Upper lobe of right lung (tissue), 1 donor: ENCODE measurements around the gene SGTA. TPM values are rescaled to one million over a fixed set of nuclear protein-coding genes. Genes with fewer than 3 reads are reported as not detected.

Experiments
- ATAC-seq: fragments of 200-7000 bp; cut with Tn5 transposase; one replicate; pipeline ENCODE4 v1.9.1; 2020; ENCODE audit warnings: mild to moderate bottlenecking, moderate library complexity
- DNase-seq: peaks from one replicate; pipeline ENCODE4 v3.0.0-alpha.2; 2020
- H3K27ac ChIP-seq: fragments of 200-600 bp; one replicate; pipeline ENCODE4 v1.8.0; 2022
- H3K27me3 ChIP-seq: fragments of 200-600 bp; one replicate; pipeline ENCODE4 v1.8.0; 2022; ENCODE audit warnings: mild to moderate bottlenecking
- H3K36me3 ChIP-seq: fragments of 200-600 bp; one replicate; pipeline ENCODE4 v1.8.0; 2022
- H3K4me1 ChIP-seq: fragments of 200-600 bp; one replicate; pipeline ENCODE4 v1.8.0; 2022
- H3K4me3 ChIP-seq: fragments of 200-600 bp; one replicate; pipeline ENCODE4 v1.8.0; 2022; ENCODE audit warnings: mild to moderate bottlenecking
- H3K9me3 ChIP-seq: fragments of 200-600 bp; one replicate; pipeline ENCODE4 v1.8.0; 2022
- intact Hi-C: fragments of 100-400 bp; cut with DNase I; formaldehyde crosslinking; loops from one replicate; pipeline ENCODE4 v1.11.0; 2022
- total RNA-seq: library from RNA; stranded (reverse); fragmentation: NEBNext Ultra II Directional; extraction: Animal tissue kit (Norgen Biotek cat#: 25700); gene quantifications from one replicate; pipeline ENCODE4 v1.2.1, GENCODE V29; 2021
- TF ChIP-seq, protein P1 (sequence below): fragments of 200-600 bp; IDR thresholded peaks from one replicate; pipeline ENCODE4 v1.8.0; 2022; ENCODE audit warnings: antibody characterized with exemption
- donor health status: DM: no; HTN: yes; CAD: no; lungs with severe emphysema.

The SGTA gene
- total RNA-seq, 1 donor from 2014 or later: 44.9 TPM

DNA sequence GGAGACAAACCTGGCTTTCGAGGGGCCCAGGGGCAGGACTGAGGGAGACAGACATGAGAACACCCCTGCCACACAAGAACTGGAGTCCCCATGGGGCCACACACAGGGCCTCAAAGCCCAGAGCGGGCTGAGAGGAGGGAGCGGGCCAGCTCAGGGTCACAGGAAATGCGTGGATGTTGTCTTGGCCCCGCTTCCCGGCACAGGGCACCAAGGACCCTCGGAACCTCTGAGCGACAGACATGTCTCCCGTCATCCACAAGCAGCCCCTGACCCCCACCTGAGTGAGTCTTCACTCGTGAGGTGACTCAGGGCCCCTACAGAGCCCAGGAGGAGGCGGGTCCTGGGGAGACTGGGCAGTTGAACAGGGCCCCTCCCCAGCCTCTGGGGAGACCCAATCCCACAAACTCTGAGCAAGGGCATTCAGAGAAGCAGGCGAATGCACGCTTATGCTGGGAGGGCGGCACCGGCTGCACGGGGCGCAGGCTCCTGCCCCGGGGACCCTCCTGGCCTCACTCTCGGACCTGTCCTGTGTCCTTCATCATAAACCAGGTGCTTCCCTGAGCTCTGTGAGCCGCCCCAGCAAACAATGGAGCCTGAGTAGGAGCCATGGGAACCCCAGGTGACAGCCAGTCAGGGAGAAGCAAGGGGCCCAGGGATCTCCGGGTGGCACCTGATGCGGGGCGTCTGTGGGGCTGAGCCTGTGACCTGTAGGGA, 20.1 kb downstream of the SGTA start:
- H3K36me3 ChIP-seq: peaks cover 84% of the 10 kb centered on the region
- DNase-seq (no peak), ATAC-seq (no peak)
- H3K27me3 ChIP-seq: no peaks in the 10 kb centered on the region
- no peaks in the 10 kb centered on the region for H3K4me1 ChIP-seq
- no peak overlapping the region for H3K4me3 ChIP-seq
- H3K9me3 ChIP-seq: no peaks in the 10 kb centered on the region
- TF ChIP-seq, protein P1, sequence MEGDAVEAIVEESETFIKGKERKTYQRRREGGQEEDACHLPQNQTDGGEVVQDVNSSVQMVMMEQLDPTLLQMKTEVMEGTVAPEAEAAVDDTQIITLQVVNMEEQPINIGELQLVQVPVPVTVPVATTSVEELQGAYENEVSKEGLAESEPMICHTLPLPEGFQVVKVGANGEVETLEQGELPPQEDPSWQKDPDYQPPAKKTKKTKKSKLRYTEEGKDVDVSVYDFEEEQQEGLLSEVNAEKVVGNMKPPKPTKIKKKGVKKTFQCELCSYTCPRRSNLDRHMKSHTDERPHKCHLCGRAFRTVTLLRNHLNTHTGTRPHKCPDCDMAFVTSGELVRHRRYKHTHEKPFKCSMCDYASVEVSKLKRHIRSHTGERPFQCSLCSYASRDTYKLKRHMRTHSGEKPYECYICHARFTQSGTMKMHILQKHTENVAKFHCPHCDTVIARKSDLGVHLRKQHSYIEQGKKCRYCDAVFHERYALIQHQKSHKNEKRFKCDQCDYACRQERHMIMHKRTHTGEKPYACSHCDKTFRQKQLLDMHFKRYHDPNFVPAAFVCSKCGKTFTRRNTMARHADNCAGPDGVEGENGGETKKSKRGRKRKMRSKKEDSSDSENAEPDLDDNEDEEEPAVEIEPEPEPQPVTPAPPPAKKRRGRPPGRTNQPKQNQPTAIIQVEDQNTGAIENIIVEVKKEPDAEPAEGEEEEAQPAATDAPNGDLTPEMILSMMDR: no peak
- intact Hi-C loops: loop anchor here (10.0 kb wide), 1 partner anchor 118 kb away; no protein-coding TSS in a partner anchor
- H3K27ac ChIP-seq: no peak overlapping the region

DNA sequence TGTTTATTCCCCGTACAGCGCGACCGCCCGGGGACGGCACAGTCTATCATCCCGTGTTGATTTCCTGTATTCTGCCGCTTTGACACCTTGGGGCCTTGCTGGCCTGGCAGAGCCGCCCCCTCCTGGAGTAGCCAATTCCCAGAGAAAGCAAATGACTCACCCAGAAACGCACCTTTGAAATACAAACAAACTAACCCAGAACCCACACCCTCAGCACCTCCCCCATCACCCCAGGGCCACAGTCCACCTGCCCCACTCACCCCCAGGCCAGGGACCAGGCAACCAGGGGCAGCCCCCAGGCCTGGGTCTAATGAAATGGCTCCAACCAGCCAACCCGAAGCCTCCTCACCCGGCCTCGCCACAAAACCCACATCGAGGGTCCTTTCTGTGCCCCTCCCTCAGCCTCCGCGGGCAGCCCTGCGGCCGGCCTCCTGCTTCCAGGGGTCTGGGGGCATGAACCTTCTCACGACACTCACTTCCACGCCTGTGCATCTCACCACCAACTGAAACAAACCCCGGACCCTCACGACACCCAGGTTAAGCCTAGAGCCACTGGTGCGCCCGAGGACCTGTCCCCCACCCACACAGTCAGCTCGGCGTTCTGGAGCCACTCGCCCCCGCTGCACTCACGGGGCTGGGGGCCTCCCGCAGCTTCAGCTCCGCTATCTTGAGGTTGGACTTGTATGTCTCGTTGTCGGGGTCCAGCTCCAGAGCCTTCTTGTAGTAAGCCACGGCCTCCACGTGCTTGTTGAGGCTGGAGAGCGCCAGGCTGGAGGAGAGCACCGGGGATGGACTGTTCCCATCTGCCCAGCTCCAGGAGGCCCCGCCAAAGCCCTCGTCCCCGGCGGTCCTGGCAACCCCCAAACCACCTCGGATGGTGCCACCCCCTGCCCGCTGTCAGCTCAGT, 20.9 kb downstream of the SGTA start:
- no peak for ATAC-seq
- H3K27me3 ChIP-seq: no peaks in the 10 kb centered on the region
- no peak for DNase-seq
- intact Hi-C loops: loop anchor here (10.0 kb wide), 1 partner anchor 117 kb away; no protein-coding TSS in a partner anchor
- peaks cover 82% of the 10 kb centered on the region for H3K36me3 ChIP-seq
- H3K4me1 ChIP-seq: no peaks in the 10 kb centered on the region
- TF ChIP-seq, protein P1: no peak
- H3K9me3 ChIP-seq: no peaks in the 10 kb centered on the region
- no peak overlapping the region for H3K4me3 ChIP-seq
- H3K27ac ChIP-seq: no peak overlapping the region

DNA sequence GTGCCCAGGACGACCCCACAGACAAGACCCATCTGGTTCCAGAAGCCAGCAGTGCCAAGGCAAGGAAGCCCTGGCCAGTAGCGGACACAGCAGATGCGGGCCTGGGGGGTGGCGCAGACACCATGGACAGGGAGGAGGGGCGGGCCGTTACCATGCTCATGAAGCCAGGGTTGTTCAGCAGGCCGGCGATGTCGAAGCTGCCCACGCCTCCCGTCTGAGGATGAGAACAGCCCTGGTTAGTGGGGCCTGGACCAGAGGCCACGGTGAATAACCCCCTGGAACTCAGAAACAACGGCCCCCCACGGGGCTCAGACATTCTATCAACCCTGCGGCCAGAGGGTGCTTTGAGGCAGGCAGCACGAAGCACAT, 21.8 kb downstream of the SGTA start:
- intact Hi-C loops: loop anchor here (10.0 kb wide), 1 partner anchor 116 kb away; no protein-coding TSS in a partner anchor
- ATAC-seq: no peak
- H3K27me3 ChIP-seq: no peaks in the 10 kb centered on the region
- H3K4me3 ChIP-seq: no peak overlapping the region
- TF ChIP-seq, protein P1: no peak
- H3K27ac ChIP-seq: no peak overlapping the region
- DNase-seq: no peak
- no peaks in the 10 kb centered on the region for H3K9me3 ChIP-seq
- H3K36me3 ChIP-seq: peaks cover 81% of the 10 kb centered on the region
- H3K4me1 ChIP-seq: no peaks in the 10 kb centered on the region

- Histone ChIP-seq H3K4me1 (no peaks in the 10 kb centered on the region), H3K4me3 (no peak overlapping the region), H3K9me3 (no peaks in the 10 kb centered on the region), H3K27me3 (no peaks in the 10 kb centered on the region), H3K27ac (no peak overlapping the region), H3K36me3 (peaks cover 80% of the 10 kb centered on the region)
- TF ChIP-seq, protein P1: no peak
- ATAC-seq: peak; percentile 47
- intact Hi-C loops: loop anchor here (10.0 kb wide), 1 partner anchor 115 kb away; no protein-coding TSS in a partner anchor
- DNase-seq: no peak
These were observed 23.1 kb downstream of the SGTA start for GRCh38 chr19:2759965-2760364.

GRCh38 chr19:2759362-2759761, 23.7 kb downstream of the SGTA start:
- DNase-seq: no peak
- no peak overlapping the region for H3K4me3 ChIP-seq
- no peaks in the 10 kb centered on the region for H3K9me3 ChIP-seq
- H3K36me3 ChIP-seq: peaks cover 80% of the 10 kb centered on the region
- H3K27me3 ChIP-seq: no peaks in the 10 kb centered on the region
- TF ChIP-seq, protein P1: no peak
- intact Hi-C loops: no loop called here
- no peak overlapping the region for H3K27ac ChIP-seq
- H3K4me1 ChIP-seq: no peaks in the 10 kb centered on the region
- ATAC-seq: no peak
